ENCODE data around the gene SENP1. TPM values are rescaled to one million over a fixed set of nuclear protein-coding genes. Genes with fewer than 3 reads are reported as not detected.

Gene SENP1
- total RNA-seq, 6 experiments from 2014 or later, result 3.6 to 6.5 (median 5.1) TPM

DNA sequence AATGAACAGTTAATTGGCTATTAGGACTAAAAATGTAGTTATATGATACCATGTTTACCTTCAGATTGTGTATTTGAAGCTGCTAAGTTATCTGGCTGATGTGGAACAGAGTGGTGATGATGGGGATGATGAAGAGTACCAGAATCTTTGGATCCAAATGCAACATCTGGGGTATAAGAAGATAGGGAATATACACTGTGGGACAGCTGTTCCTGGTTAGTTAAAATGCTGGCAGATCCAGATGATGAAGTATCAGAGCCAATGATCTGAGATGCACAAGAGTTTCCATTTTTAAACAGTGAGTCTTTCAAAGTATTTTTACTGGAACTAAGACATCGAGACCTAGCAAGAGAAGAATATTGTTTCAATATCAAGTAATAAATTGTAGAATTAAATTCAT is 31.6 kb downstream of the SENP1 start:
- no peak overlapping the region for H3K27ac ChIP-seq
- no peak for DNase-seq
- no peak for ATAC-seq
- no peak overlapping the region for H3K4me3 ChIP-seq
- H3K36me3 ChIP-seq, result peaks cover 0 to 42% (median 9%) of the 10 kb centered on the region in 4 donors
- TF ChIP-seq CTCF (IDR thresholded peaks at IDR 0.05) (no peak), POLR2A (IDR thresholded peaks at IDR 0.05) (no peak)
- intact Hi-C loops (cut with DNase I), result no loop called here
- 100% methylated on average over 1 of the region's 1 CpG for WGBS (ENCODE audit: insufficient coverage, low coverage, low lambda C conversion rate, missing lambda C conversion rate)
- H3K9me3 ChIP-seq, result no peaks in the 10 kb centered on the region
- no peaks in the 10 kb centered on the region for H3K4me1 ChIP-seq
- H3K27me3 ChIP-seq, result no peaks in the 10 kb centered on the region

DNA sequence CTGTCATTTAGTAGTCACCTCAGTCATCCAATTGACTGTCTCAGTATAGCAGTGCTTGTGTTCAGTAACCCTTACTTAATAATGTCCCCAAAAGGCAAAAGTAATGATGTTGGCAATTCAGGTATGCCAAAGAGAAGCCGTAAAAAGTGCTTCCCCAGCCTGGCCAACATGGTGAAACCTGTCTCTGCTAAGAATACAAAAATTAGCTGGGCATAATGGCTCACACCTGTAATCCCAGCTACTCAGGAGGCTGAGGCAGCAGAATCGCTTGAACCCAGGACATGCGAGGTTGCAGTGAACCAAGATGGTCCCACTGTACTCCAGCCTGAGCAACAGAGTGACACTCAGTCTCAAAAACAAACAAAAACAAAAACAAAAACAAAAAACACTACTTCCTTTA is 33.6 kb downstream of the SENP1 start:
- no peak for ATAC-seq
- H3K4me1 ChIP-seq, result no peaks in the 10 kb centered on the region
- WGBS (ENCODE audit: insufficient coverage, low coverage, low lambda C conversion rate, missing lambda C conversion rate), result 96% methylated on average over 3 of the region's 3 CpGs
- H3K4me3 ChIP-seq, result no peak overlapping the region
- DNase-seq, result no peak
- no peaks in the 10 kb centered on the region for H3K27me3 ChIP-seq
- TF ChIP-seq CTCF (IDR thresholded peaks at IDR 0.05), result no peak
- TF ChIP-seq POLR2A (IDR thresholded peaks at IDR 0.05), result no peak
- H3K9me3 ChIP-seq, result no peaks in the 10 kb centered on the region
- H3K36me3 ChIP-seq, result peaks cover 0 to 44% (median 9%) of the 10 kb centered on the region in 4 donors
- intact Hi-C loops (cut with DNase I), result no loop called here
- no peak overlapping the region for H3K27ac ChIP-seq

- H3K4me1 ChIP-seq, result no peaks in the 10 kb centered on the region
- WGBS (ENCODE audit: insufficient coverage, low coverage, low lambda C conversion rate, missing lambda C conversion rate), result 93% methylated on average over 2 of the region's 2 CpGs
- no peak overlapping the region for H3K4me3 ChIP-seq
- H3K27ac ChIP-seq, result no peak overlapping the region
- DNase-seq (no peak), ATAC-seq (no peak)
- peaks cover 0 to 49% (median 9%) of the 10 kb centered on the region in 4 donors for H3K36me3 ChIP-seq
- intact Hi-C loops (cut with DNase I), result no loop called here
- no peaks in the 10 kb centered on the region for H3K27me3 ChIP-seq
- no peaks in the 10 kb centered on the region for H3K9me3 ChIP-seq
- TF ChIP-seq CTCF (IDR thresholded peaks at IDR 0.05), result no peak
- TF ChIP-seq POLR2A (IDR thresholded peaks at IDR 0.05), result no peak
These were observed 34.1 kb downstream of the SENP1 start for GRCh38 chr12:48071808-48072207.

DNA sequence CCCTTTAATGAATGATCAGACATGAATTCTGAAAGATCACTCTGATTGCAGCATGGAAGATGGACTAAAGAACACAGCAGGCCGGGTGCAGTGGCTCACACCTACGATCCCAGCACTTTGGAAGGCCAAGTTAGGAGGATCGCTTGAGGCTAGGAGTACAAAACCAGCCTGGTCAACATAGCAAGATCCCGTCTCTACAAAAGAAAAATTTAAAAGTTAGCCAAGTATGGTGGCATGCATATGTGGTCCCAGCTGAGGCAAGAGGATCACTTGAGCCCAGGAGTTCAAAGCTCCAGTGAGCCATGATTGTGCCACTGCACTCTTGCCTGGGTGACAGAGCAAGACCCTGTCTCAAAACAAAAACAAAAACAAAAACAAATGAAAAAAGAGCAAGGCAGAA is 35.1 kb downstream of the SENP1 start:
- no peaks in the 10 kb centered on the region for H3K9me3 ChIP-seq
- H3K36me3 ChIP-seq, result peaks cover 0 to 56% (median 10%) of the 10 kb centered on the region in 4 donors
- no peak for TF ChIP-seq POLR2A (IDR thresholded peaks at IDR 0.05)
- TF ChIP-seq CTCF (IDR thresholded peaks at IDR 0.05), result no peak
- H3K4me1 ChIP-seq, result no peaks in the 10 kb centered on the region
- H3K4me3 ChIP-seq, result no peak overlapping the region
- no peaks in the 10 kb centered on the region for H3K27me3 ChIP-seq
- WGBS (ENCODE audit: insufficient coverage, low coverage, low lambda C conversion rate, missing lambda C conversion rate), result 100% methylated on average over 4 of the region's 4 CpGs
- DNase-seq, result no peak
- no peak for ATAC-seq
- intact Hi-C loops (cut with DNase I), result no loop called here
- H3K27ac ChIP-seq, result no peak overlapping the region

DNA sequence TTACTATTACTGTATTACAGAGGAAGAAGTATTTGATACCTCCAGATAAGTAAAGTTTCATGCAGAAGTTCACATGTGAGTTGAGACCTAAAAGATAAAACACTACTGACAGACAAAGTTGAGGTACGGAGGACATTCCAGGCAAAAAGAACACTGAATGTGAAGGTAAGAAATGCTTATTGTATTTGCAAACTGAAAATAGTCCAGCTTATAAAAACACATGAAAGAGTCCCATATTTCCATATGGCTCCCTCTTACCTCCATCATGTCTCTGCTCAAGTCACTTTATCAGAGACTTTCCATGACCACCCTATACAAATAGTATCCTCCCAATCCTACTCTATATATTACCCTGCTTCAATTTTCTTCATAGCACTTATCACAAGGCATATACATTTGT is 35.8 kb downstream of the SENP1 start:
- TF ChIP-seq CTCF (IDR thresholded peaks at IDR 0.05) (no peak), POLR2A (IDR thresholded peaks at IDR 0.05) (no peak)
- ATAC-seq (no peak), DNase-seq (no peak)
- no peaks in the 10 kb centered on the region for H3K4me1 ChIP-seq
- H3K27ac ChIP-seq, result no peak overlapping the region
- WGBS (ENCODE audit: insufficient coverage, low coverage, low lambda C conversion rate, missing lambda C conversion rate), result 100% methylated on average over 1 of the region's 1 CpG
- H3K36me3 ChIP-seq, result peaks cover 0 to 63% (median 11%) of the 10 kb centered on the region in 4 donors
- H3K9me3 ChIP-seq, result no peaks in the 10 kb centered on the region
- H3K27me3 ChIP-seq, result no peaks in the 10 kb centered on the region
- no peak overlapping the region for H3K4me3 ChIP-seq
- intact Hi-C loops (cut with DNase I), result no loop called here
